ENCODE data around the gene LRRFIP1.

Gene LRRFIP1

DNA sequence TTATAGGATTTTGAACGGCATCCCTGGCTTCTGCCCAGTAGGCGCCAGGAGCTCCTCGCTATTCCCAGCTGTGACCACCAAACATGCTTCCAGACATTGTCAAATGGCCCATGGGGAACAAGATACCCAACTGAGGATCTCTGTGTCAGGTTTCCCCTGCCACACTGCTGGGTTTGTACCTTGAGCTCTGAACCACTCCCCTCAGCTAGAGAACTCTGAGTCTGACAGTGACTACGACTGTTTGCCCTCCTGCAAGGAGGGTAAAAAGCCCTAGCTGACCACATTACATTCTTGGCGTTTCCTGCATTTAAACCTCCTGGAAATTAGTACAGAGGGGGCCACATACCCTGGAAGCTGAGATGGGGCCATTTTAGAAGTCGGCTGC lies 12.4 kb downstream of the LRRFIP1 start:
- DNase-seq (ENCODE audit: low read depth in 1 of 2, low spot score in 1 of 2), result no peak
- TF ChIP-seq, protein P1, sequence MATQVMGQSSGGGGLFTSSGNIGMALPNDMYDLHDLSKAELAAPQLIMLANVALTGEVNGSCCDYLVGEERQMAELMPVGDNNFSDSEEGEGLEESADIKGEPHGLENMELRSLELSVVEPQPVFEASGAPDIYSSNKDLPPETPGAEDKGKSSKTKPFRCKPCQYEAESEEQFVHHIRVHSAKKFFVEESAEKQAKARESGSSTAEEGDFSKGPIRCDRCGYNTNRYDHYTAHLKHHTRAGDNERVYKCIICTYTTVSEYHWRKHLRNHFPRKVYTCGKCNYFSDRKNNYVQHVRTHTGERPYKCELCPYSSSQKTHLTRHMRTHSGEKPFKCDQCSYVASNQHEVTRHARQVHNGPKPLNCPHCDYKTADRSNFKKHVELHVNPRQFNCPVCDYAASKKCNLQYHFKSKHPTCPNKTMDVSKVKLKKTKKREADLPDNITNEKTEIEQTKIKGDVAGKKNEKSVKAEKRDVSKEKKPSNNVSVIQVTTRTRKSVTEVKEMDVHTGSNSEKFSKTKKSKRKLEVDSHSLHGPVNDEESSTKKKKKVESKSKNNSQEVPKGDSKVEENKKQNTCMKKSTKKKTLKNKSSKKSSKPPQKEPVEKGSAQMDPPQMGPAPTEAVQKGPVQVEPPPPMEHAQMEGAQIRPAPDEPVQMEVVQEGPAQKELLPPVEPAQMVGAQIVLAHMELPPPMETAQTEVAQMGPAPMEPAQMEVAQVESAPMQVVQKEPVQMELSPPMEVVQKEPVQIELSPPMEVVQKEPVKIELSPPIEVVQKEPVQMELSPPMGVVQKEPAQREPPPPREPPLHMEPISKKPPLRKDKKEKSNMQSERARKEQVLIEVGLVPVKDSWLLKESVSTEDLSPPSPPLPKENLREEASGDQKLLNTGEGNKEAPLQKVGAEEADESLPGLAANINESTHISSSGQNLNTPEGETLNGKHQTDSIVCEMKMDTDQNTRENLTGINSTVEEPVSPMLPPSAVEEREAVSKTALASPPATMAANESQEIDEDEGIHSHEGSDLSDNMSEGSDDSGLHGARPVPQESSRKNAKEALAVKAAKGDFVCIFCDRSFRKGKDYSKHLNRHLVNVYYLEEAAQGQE (IDR thresholded peaks at IDR 0.05; ENCODE audit: insufficient replicate concordance, low read depth), result no peak
- no peak for TF ChIP-seq POLR2AphosphoS5 (IDR thresholded peaks at IDR 0.05; ENCODE audit: low read depth)
- no peak for TF ChIP-seq GABPA (IDR thresholded peaks at IDR 0.05; ENCODE audit: low read depth)
- TF ChIP-seq, protein P2, sequence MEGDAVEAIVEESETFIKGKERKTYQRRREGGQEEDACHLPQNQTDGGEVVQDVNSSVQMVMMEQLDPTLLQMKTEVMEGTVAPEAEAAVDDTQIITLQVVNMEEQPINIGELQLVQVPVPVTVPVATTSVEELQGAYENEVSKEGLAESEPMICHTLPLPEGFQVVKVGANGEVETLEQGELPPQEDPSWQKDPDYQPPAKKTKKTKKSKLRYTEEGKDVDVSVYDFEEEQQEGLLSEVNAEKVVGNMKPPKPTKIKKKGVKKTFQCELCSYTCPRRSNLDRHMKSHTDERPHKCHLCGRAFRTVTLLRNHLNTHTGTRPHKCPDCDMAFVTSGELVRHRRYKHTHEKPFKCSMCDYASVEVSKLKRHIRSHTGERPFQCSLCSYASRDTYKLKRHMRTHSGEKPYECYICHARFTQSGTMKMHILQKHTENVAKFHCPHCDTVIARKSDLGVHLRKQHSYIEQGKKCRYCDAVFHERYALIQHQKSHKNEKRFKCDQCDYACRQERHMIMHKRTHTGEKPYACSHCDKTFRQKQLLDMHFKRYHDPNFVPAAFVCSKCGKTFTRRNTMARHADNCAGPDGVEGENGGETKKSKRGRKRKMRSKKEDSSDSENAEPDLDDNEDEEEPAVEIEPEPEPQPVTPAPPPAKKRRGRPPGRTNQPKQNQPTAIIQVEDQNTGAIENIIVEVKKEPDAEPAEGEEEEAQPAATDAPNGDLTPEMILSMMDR (IDR thresholded peaks at IDR 0.05; ENCODE audit: insufficient read depth, low read length), result no peak
- TF ChIP-seq SPI1 (IDR thresholded peaks at IDR 0.05; ENCODE audit: borderline replicate concordance, low read depth), result no peak
- no peak overlapping the region for H3K4me3 ChIP-seq (replicated peaks; ENCODE audit: insufficient read depth, low read length)
- no peak overlapping the region for H3K27ac ChIP-seq (replicated peaks)
- no peaks in the 10 kb centered on the region for H3K27me3 ChIP-seq (ENCODE audit: insufficient read depth, poor library complexity, severe bottlenecking)

DNA sequence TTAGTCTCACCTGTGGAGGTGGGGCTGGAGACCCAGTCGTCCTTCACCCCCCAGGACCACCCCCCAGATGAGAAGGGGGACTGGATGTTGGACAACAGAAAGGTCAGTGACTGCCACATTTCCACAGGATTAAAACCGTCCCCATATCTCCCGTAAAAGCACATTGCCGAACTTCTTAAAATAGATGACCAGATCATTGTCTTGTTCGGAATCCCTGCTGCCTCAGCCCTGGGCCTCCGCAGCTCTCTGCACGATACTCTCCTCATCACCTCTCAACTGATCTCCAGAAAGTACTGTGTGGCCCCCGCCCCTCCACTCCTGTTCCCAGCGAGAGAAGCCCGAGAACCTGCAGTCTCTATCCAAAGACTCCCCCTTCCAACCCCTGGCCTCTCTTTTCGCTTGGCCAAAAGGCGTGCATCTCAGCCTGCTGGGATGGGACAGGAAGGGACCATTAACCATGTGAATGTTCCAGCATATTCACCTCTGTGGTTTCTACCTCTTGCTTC lies 13.2 kb downstream of the LRRFIP1 start:
- H3K27ac ChIP-seq (replicated peaks), result no peak overlapping the region
- TF ChIP-seq, protein P1 (IDR thresholded peaks at IDR 0.05; ENCODE audit: insufficient replicate concordance, low read depth), result no peak
- TF ChIP-seq SPI1 (IDR thresholded peaks at IDR 0.05; ENCODE audit: borderline replicate concordance, low read depth), result no peak
- no peak overlapping the region for H3K4me3 ChIP-seq (replicated peaks; ENCODE audit: insufficient read depth, low read length)
- peaks cover 2% of the 10 kb centered on the region for H3K27me3 ChIP-seq (ENCODE audit: insufficient read depth, poor library complexity, severe bottlenecking)
- DNase-seq (ENCODE audit: low read depth in 1 of 2, low spot score in 1 of 2), result no peak

DNA sequence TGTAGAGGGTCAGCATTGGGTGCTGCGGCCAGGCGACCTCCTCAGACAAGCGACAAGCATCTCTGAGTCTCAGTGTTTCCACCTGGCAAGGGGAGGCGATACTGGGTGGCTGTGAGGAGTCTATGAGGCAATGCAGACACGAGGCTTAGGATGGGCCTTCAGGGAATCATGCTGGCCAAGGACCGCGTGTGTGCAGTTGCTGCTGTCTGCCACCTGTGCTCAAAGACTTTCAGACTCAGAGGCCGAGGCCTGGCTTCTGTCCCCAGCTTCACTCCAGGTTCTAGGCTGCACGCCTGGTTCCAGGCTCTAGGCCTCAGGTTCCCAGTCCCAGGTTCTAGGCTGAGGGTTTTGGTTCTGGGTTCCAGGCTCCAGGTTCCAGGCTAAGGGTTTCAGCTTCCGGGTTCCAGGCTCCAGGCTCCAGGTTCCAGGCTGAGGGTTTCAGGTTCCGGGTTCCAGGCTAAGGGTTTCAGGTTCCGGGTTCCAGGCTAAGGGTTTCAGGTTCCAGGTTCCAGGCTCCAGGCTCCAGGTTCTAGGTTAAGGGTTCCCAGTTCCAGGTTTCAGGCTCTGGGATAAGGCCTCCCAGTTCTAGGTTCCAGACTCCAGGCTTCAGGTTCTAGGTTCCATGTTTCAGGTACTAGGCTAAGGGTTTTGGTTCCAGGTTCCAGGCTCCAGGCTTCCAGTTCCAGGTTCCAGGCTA lies 14.8 kb downstream of the LRRFIP1 start:
- no peak overlapping the region for H3K27ac ChIP-seq (replicated peaks)
- H3K27me3 ChIP-seq (ENCODE audit: insufficient read depth, poor library complexity, severe bottlenecking), result peaks cover 4% of the 10 kb centered on the region
- no peak for DNase-seq (ENCODE audit: low read depth in 1 of 2, low spot score in 1 of 2)
- no peak overlapping the region for H3K4me3 ChIP-seq (replicated peaks; ENCODE audit: insufficient read depth, low read length)
- TF ChIP-seq GABPA (IDR thresholded peaks at IDR 0.05; ENCODE audit: low read depth), result no peak
- TF ChIP-seq, protein P1 (IDR thresholded peaks at IDR 0.05; ENCODE audit: insufficient replicate concordance, low read depth), result no peak
- TF ChIP-seq POLR2AphosphoS5 (IDR thresholded peaks at IDR 0.05; ENCODE audit: low read depth), result no peak
- TF ChIP-seq, protein P2 (IDR thresholded peaks at IDR 0.05; ENCODE audit: insufficient read depth, low read length), result no peak
- no peak for TF ChIP-seq SPI1 (IDR thresholded peaks at IDR 0.05; ENCODE audit: borderline replicate concordance, low read depth)
